CD4-positive, alpha-beta T cell treated with Interleukin-21 for 1 hour (primary cell): ENCODE data around the gene SLC6A12.

ENCODE experiments used
- DNase-seq: peaks from one replicate; pipeline ENCODE4 v3.0.0-alpha.2; 2020

The SLC6A12 gene

DNA sequence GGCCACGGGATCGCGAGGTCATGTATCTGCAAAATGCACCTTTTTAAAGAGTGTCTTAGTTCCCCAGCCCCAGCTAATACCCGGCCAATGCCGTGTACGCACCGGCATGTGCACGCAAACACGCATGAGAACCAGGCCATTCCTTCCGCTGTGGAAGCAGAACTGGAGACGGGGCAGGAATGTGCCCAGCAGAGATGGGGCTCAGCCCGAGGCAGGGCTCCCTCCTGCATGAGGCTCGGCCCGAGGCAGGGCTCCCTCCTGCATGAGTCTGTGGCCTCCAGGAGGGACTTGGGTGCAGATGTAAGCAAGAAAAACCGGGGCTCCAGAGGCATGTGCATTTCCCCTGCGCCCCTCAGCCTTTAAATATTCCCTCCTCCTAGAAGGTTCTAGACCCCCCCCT, 38.2 kb downstream of the SLC6A12 start:
- DNase-seq: no peak

DNA sequence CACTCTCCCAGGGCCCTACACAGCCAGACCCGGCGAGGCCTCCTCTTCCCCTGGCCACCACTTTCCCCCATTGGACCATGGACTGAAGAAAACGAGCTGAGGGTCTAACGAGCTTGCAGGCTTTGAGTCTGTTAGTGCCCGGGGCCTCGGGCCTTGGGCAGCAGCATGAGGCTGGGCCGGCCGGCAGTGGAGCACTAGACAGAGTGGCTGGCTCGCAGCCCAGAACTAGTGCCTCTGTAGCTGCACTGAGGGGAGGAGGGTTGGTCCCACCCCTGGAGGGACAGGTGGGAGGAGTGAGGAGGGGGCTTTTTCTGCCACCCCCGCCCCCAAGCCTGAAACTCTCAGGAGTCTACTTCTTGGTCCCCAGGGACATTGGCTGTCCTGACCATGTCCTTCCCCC, 38.7 kb downstream of the SLC6A12 start:
- DNase-seq: no peak

- no peak for DNase-seq
These were observed 39.4 kb downstream of the SLC6A12 start for GRCh38 chr12:174596-174995.

DNA sequence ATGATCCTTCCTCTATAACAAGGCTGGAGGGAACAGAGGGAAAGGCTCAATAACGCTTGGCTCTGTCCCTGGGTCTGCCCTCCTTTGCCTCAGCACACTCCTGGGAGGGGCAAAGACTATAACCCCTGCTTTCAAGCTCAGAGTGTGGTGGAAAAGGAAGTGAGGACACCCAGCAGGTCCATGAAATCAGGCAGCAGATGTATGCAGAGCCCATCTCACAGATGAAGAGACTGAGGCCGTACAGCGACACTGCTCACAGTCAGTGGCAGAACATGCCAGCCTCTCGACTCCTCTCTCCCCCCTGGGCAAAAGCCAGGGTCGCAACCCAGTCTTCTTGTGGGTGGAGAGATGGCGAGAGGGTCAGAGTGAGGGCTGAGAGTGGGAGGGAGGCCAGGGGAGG, 39.8 kb downstream of the SLC6A12 start:
- no peak for DNase-seq

DNA sequence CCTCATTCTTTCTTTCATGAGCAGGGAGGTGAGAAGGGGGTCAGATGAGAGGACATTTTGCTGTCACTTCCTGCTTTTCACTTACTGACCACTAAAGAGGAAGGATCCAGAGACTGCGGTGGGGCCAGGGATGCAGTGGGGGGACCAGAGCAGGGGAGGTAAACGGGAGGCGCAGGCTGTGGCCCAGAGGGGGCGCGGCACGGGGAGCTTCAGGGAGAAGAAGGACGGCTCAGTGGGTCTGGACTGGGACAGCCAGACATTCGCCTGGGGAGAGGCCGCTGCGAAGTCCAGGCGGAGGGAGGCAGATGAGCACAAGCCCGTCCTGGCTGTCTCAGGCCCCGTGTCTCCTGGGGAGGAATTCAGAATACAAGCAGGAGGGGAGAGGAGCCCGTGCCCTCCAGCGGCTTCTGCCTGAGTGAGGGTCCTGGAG, 41.2 kb downstream of the SLC6A12 start:
- DNase-seq: no peak

- DNase-seq: no peak
These were observed 41.9 kb downstream of the SLC6A12 start for GRCh38 chr12:171743-172676.

DNA sequence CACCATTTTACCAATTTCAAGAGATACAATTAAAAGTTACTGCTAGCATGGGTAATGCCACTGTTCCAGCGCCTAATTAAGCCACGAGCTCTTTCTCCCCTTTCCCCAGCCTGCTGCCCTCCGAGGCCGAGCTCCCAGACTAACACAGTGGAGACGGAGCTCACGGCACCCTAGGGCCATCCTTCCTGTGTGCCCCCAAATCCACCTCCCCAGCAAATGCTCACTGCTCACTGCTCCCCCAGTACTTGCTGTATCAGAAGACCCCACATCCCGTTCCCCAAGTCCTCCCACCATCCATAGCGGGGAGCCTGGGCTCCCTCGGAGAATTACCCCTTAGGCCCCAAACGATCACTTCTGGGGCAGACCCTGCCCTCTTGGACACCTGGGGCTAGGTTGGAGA, 42.7 kb downstream of the SLC6A12 start:
- no peak for DNase-seq

GRCh38 chr12:170371-171225, 43.4 kb downstream of the SLC6A12 start:
- no peak for DNase-seq

DNA sequence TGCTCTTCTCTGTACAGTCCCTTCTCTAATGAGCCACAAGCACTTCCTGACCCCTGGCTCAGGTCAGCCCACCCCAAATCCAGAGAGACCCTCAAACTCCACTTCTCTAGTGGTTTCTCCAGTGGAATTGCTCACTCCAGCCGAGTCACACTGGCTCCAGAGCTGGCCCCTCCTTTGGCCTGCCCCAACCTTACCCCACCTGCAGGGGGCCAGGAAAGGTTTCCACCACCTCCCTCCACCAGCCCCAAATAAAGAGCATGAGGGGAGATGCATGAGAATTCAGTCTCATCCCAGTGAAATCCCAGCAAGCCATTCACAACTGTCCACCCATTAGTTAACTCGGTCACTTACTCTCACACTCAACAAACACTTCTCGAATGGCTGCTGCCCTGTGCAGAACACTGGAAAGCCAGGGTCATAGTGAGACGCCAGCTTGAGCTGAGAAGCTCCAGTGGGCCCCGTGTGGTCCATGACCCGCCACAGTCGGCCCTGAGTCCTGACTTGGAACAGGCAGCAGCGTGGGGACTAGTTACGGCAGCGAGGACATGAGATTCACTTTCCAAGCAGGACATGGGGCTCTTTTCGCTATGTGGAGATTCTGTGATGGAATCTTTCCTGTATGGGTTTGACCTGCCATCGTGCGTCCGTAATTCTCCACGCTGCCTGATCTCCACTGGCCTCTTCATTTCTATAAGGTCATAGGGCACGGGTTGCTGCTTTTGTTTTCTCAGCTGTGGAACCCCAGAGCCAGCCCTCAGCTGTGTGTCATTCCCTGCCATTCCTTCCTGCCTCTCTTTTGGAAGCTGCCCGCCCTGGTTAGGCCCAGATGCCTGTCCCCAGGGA, 44.2 kb downstream of the SLC6A12 start:
- no peak for DNase-seq

- no peak for DNase-seq
These were observed 45.0 kb downstream of the SLC6A12 start for GRCh38 chr12:168763-169525.

GRCh38 chr12:167959-168600, 45.9 kb downstream of the SLC6A12 start:
- no peak for DNase-seq

- no peak for DNase-seq
These were observed 47.4 kb downstream of the SLC6A12 start for GRCh38 chr12:166425-167075.

GRCh38 chr12:165862-166368, 48.0 kb downstream of the SLC6A12 start:
- no peak for DNase-seq

GRCh38 chr12:164207-164606, 49.8 kb downstream of the SLC6A12 start:
- DNase-seq: no peak

- no peak for DNase-seq
These were observed 50.5 kb downstream of the SLC6A12 start for GRCh38 chr12:163406-163986.

GRCh38 chr12:162467-163307, 51.3 kb downstream of the SLC6A12 start:
- DNase-seq: no peak

DNA sequence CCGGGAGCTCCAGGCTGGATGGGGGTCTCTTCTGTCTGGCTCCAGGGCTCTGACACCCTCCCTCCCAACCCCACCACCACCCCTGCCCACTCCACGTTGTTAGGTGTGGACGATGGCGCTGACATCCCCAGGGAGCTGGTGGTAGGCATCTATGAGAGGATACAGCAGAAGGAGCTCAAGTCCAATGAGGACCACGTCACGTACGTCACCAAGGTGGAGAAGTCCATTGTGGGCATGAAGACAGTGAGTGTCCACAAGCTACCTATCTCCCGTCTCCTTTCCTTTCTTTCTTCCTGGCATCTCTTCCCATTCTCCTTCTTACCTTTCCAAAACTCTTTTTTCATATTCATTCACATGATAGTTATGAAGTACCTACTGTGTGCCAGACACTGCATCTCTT, 52.1 kb downstream of the SLC6A12 start:
- DNase-seq: no peak

DNA sequence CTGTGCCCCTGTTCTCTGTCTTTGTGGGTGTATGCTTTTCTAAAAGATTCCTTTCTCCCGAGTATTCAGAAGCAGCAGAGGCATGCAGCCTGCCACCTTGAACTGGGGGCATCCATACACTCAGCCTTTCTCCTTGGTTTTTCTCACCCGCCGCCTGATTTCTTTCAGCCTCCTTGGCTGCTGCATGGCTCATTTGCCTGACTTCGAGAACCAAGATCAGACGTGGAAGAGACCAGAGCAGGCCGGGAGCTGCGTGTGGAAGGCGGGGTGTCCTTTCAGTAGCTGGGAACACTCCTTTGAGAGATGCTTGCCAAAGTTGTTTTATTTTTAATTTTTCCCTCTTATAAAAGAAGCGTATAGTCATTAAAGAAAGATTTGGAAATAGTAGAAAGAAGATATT, 53.1 kb downstream of the SLC6A12 start:
- DNase-seq: no peak

GRCh38 chr12:159156-159782, 54.7 kb downstream of the SLC6A12 start:
- no peak for DNase-seq
